Smooth muscle cell (in vitro differentiated cells): Measurements from ENCODE around the gene MAP2K6. TPM values are rescaled to one million over a fixed set of nuclear protein-coding genes. Genes with fewer than 3 reads are reported as not detected.

Source experiments
- DNase-seq: peaks from one replicate; lab custom pipeline; 2025; ENCODE audit not compliant: unreplicated experiment; lab: John Stamatoyannopoulos, UW
- H2AFZ ChIP-seq: fragments of 200-600 bp; sonication (generic); 2 replicates; pipeline ENCODE4 v1.6.0; 2016; ENCODE audit warnings: antibody characterized with exemption, low read depth, mild to moderate bottlenecking
- H3F3A ChIP-seq: fragments of 200-600 bp; sonication (generic); 2 replicates; pipeline ENCODE4 v1.6.0; 2017; ENCODE audit warnings: antibody characterized with exemption, low read depth
- H3K27ac ChIP-seq: fragments of 200-600 bp; sonication (generic); 2 replicates; pipeline ENCODE4 v1.5.1; 2016; ENCODE audit warnings: low read depth, mild to moderate bottlenecking
- H3K27me3 ChIP-seq: fragments of 200-600 bp; sonication (generic); 2 replicates; pipeline ENCODE4 v1.6.1; 2016; ENCODE audit warnings: low read depth, mild to moderate bottlenecking
- H3K36me3 ChIP-seq: fragments of 200-600 bp; sonication (generic); 2 replicates; pipeline ENCODE4 v1.5.1; 2016; ENCODE audit warnings: low read depth
- H3K4me1 ChIP-seq: fragments of 200-600 bp; sonication (generic); 2 replicates; pipeline ENCODE4 v1.5.1; 2016; ENCODE audit warnings: low read depth
- H3K4me2 ChIP-seq: fragments of 200-600 bp; sonication (generic); 2 replicates; pipeline ENCODE4 v1.6.0; 2016; ENCODE audit warnings: mild to moderate bottlenecking
- H3K4me3 ChIP-seq: fragments of 200-600 bp; sonication (generic); 2 replicates; pipeline ENCODE4 v1.5.1; 2016; ENCODE audit warnings: mild to moderate bottlenecking
- H3K79me2 ChIP-seq: fragments of 200-600 bp; sonication (generic); 2 replicates; pipeline ENCODE4 v1.6.0; 2016; ENCODE audit warnings: low read depth, mild to moderate bottlenecking
- H3K9ac ChIP-seq: fragments of 200-600 bp; sonication (generic); 2 replicates; pipeline ENCODE4 v1.6.0; 2016; ENCODE audit warnings: low read depth
- H3K9me3 ChIP-seq: fragments of 200-600 bp; sonication (generic); replicated peaks from 2 replicates; pipeline ENCODE4 v1.5.1; 2016; ENCODE audit warnings: low read depth
- H4K20me1 ChIP-seq: fragments of 200-600 bp; sonication (generic); 2 replicates; pipeline ENCODE4 v1.6.0; 2016; ENCODE audit warnings: low read depth
- CTCF ChIP-seq: fragments of 200-600 bp; sonication (generic); IDR thresholded peaks from 2 replicates; pipeline ENCODE4 v1.5.1; 2017; ENCODE audit warnings: borderline replicate concordance, mild to moderate bottlenecking, antibody characterized with exemption; ENCODE audit not compliant: insufficient read depth, poor library complexity, severe bottlenecking
- WGBS: methylation state at CpG from one replicate; pipeline ENCODE4 v1.1.7; 2016; ENCODE audit warnings: low lambda C conversion rate; 5-methylcytosine and 5-hydroxymethylcytosine counted together
- polyA plus RNA-seq: library from polyadenylated mRNA; unstranded; fragments of >200 nt; fragmentation: Nextera tagmentation; extraction: Ambion mirVana; gene quantifications from 2 replicates; pipeline ENCODE4 v1.2.1, GENCODE V29; 2016
- total RNA-seq: library from RNA; depleted of rRNA; stranded (reverse); fragments of >200 nt; gene quantifications from 2 replicates; pipeline ENCODE4 v1.2.3, GENCODE V29; 2014

The MAP2K6 gene
- total and polyA plus RNA-seq, 2 experiments from 2014 or later, result 5.0 to 8.1 TPM

GRCh38 chr17:69415431-69415830 lies 934 bp downstream of the MAP2K6 start:
- H2AFZ ChIP-seq, result peak overlapping the region; percentile 99
- TF ChIP-seq CTCF, result no peak
- H3K9ac ChIP-seq, result no peak overlapping the region
- no peaks in the 10 kb centered on the region for H3K36me3 ChIP-seq
- peaks cover 7% of the 10 kb centered on the region for H3F3A ChIP-seq
- H3K4me3 ChIP-seq, result peak overlapping the region; percentile 72
- WGBS, result 50% methylated on average over 6 of the region's 6 CpGs
- no peaks in the 10 kb centered on the region for H4K20me1 ChIP-seq
- no peak for DNase-seq
- peak overlapping the region; percentile 89 for H3K4me2 ChIP-seq
- no peaks in the 10 kb centered on the region for H3K79me2 ChIP-seq
- H3K27me3 ChIP-seq, result no peaks in the 10 kb centered on the region
- H3K4me1 ChIP-seq, result peaks cover 42% of the 10 kb centered on the region
- no peak overlapping the region for H3K27ac ChIP-seq
- no peaks in the 10 kb centered on the region for H3K9me3 ChIP-seq

- no peak overlapping the region for H3K9ac ChIP-seq
- H2AFZ ChIP-seq, result peak overlapping the region; percentile 34
- 44% methylated on average over 5 of the region's 5 CpGs for WGBS
These were observed 3.3 kb downstream of the MAP2K6 start for GRCh38 chr17:69417545-69418483.

GRCh38 chr17:69418535-69418934 lies 4.0 kb downstream of the MAP2K6 start:
- no peak overlapping the region for H2AFZ ChIP-seq
- no peaks in the 10 kb centered on the region for H3K9me3 ChIP-seq
- TF ChIP-seq CTCF, result no peak
- H3K79me2 ChIP-seq, result no peaks in the 10 kb centered on the region
- H3K36me3 ChIP-seq, result no peaks in the 10 kb centered on the region
- peaks cover 7% of the 10 kb centered on the region for H3F3A ChIP-seq
- DNase-seq, result no peak
- H3K4me3 ChIP-seq, result peak overlapping the region; percentile 19
- H3K4me1 ChIP-seq, result peaks cover 27% of the 10 kb centered on the region
- H3K4me2 ChIP-seq, result peak overlapping the region; percentile 1
- no peaks in the 10 kb centered on the region for H4K20me1 ChIP-seq
- no peak overlapping the region for H3K9ac ChIP-seq
- 98% methylated on average over 2 of the region's 2 CpGs for WGBS
- H3K27me3 ChIP-seq, result no peaks in the 10 kb centered on the region
- no peak overlapping the region for H3K27ac ChIP-seq

More at GRCh38 chr17:69417545-69418483, 3.3 kb downstream of the MAP2K6 start:
- Histone ChIP-seq H4K20me1 (no peaks in the 10 kb centered on the region), H3K4me3 (peak overlapping the region; percentile 19), H3K27me3 (no peaks in the 10 kb centered on the region), H3K9me3 (no peaks in the 10 kb centered on the region), H3K4me1 (peaks cover 31% of the 10 kb centered on the region), H3K4me2 (peak overlapping the region; percentile 1), H3K36me3 (no peaks in the 10 kb centered on the region), H3K27ac (no peak overlapping the region), H3K79me2 (no peaks in the 10 kb centered on the region), H3F3A (peaks cover 7% of the 10 kb centered on the region)
- DNase-seq, result no peak
- TF ChIP-seq CTCF, result no peak

DNA sequence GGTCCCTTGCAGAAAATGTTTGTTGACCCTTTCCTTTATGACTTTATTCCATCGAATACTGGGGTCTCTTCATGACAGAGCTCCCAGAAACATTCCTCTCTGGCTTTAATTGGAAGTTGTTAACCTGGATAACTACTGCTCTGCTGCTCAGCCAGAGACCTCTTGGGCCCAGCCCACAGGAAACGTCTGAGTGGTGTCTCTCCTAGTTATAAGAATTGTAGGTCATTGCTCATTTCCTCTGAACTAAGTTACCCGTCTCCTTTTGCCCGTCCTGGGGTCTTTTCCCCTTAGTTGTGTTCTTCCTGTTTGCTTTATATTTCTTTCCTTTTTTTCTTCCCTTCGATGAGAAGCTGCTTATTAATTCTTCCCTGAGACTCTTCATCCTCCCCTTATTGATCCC lies 9.0 kb downstream of the MAP2K6 start:
- H3K27ac ChIP-seq, result no peak overlapping the region
- peaks cover 4% of the 10 kb centered on the region for H3K4me1 ChIP-seq
- H2AFZ ChIP-seq, result no peak overlapping the region
- no peaks in the 10 kb centered on the region for H3K9me3 ChIP-seq
- H4K20me1 ChIP-seq, result no peaks in the 10 kb centered on the region
- no peak for TF ChIP-seq CTCF
- no peak overlapping the region for H3K4me3 ChIP-seq
- 50% methylated on average over 5 of the region's 5 CpGs for WGBS
- no peaks in the 10 kb centered on the region for H3F3A ChIP-seq
- no peak for DNase-seq
- H3K79me2 ChIP-seq, result no peaks in the 10 kb centered on the region
- no peaks in the 10 kb centered on the region for H3K27me3 ChIP-seq
- H3K9ac ChIP-seq, result no peak overlapping the region
- no peak overlapping the region for H3K4me2 ChIP-seq
- H3K36me3 ChIP-seq, result no peaks in the 10 kb centered on the region
